Measurements from ENCODE around the gene PRKCD.

PRKCD gene

DNA sequence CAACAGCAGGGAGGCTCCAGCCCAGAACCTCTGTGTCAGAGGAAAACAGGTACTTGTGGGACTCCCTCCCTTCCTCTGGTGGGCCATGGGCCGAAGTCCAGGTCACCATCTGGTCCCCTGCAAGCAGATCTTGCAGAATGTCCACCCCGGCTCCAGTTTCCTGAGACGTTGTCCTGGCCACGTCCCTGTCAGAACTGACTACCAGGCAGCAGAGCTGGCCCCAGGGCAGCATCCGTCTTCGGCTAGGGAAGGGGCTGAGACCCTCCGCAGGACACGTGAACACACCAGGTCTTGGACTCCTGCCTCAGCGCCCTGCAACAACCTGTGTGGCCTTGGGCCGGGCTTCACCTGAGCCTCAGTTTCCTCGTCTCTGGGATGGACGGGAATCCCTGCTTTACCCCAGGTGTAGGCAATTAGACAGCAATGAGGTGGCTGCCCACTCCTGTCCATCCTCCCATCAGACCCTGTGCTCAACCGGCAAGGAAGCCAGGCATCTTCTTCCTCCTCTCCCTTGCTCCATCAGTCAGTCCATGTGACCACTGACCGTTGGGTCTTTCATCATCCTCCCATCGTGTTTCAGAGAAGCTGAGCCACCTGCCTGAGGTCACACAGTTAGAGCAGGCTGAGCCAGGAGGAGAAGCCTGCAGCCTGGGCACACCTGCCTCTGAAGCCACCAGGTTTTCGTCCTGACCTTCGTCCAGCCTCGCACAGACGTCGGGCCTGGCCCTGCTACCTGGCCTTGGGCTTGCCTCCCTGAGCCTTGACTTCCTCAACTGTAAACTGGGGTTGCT is 8.9 kb upstream of the PRKCD start (continued):
- TF ChIP-seq, protein P1, sequence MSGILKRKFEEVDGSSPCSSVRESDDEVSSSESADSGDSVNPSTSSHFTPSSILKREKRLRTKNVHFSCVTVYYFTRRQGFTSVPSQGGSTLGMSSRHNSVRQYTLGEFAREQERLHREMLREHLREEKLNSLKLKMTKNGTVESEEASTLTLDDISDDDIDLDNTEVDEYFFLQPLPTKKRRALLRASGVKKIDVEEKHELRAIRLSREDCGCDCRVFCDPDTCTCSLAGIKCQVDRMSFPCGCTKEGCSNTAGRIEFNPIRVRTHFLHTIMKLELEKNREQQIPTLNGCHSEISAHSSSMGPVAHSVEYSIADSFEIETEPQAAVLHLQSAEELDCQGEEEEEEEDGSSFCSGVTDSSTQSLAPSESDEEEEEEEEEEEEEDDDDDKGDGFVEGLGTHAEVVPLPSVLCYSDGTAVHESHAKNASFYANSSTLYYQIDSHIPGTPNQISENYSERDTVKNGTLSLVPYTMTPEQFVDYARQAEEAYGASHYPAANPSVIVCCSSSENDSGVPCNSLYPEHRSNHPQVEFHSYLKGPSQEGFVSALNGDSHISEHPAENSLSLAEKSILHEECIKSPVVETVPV (CRISPR knock-in tag; IDR thresholded peaks at IDR 0.05), result no peak
- TF ChIP-seq ZNF70 (CRISPR knock-in tag; IDR thresholded peaks at IDR 0.05), result no peak

DNA sequence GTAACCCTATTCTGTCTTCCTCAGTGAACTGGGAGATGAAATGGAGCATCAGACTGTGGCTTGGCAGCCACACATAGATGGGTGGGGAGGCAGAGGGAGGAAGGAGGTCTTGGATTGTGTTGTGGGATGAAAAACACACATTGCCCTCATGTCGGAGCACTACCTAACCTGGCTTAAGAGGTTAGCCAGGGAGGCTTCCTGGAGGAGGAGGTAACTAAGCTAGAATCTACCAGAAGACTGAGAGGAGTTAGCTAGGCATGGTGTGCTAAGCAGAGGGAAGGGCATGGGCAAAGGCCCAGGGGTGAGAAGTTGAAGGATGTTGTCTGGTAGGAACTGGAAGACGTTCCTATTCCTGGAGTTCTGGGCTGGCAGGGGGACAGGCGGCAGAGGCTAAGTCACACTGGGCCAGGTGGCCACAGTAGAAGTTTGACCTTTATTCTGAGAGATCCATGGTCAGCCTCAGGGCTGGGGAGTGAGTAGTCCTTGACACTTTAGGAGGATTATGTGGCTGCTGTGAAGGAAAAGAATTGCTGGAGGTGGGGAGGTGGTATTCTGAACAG is 7.7 kb upstream of the PRKCD start:
- ATAC-seq, result no peak
- TF ChIP-seq OSR1 (CRISPR knock-in tag; IDR thresholded peaks at IDR 0.05) (no peak), PPARA (CRISPR knock-in tag; IDR thresholded peaks at IDR 0.05; ENCODE audit: borderline replicate concordance) (no peak), GLIS3 (CRISPR knock-in tag; IDR thresholded peaks at IDR 0.05) (no peak), CSDC2 (CRISPR knock-in tag; IDR thresholded peaks at IDR 0.05) (no peak), ZNF565 (CRISPR knock-in tag; conservative IDR thresholded peaks at IDR 0.05; ENCODE audit: low read depth) (no peak)
- TF ChIP-seq, protein P2, sequence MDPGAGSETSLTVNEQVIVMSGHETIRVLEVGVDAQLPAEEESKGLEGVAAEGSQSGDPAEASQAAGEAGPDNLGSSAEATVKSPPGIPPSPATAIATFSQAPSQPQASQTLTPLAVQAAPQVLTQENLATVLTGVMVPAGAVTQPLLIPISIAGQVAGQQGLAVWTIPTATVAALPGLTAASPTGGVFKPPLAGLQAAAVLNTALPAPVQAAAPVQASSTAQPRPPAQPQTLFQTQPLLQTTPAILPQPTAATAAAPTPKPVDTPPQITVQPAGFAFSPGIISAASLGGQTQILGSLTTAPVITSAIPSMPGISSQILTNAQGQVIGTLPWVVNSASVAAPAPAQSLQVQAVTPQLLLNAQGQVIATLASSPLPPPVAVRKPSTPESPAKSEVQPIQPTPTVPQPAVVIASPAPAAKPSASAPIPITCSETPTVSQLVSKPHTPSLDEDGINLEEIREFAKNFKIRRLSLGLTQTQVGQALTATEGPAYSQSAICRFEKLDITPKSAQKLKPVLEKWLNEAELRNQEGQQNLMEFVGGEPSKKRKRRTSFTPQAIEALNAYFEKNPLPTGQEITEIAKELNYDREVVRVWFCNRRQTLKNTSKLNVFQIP (CRISPR knock-in tag; IDR thresholded peaks at IDR 0.05; ENCODE audit: borderline replicate concordance, low read depth), result no peak
- TF ChIP-seq, protein P3, sequence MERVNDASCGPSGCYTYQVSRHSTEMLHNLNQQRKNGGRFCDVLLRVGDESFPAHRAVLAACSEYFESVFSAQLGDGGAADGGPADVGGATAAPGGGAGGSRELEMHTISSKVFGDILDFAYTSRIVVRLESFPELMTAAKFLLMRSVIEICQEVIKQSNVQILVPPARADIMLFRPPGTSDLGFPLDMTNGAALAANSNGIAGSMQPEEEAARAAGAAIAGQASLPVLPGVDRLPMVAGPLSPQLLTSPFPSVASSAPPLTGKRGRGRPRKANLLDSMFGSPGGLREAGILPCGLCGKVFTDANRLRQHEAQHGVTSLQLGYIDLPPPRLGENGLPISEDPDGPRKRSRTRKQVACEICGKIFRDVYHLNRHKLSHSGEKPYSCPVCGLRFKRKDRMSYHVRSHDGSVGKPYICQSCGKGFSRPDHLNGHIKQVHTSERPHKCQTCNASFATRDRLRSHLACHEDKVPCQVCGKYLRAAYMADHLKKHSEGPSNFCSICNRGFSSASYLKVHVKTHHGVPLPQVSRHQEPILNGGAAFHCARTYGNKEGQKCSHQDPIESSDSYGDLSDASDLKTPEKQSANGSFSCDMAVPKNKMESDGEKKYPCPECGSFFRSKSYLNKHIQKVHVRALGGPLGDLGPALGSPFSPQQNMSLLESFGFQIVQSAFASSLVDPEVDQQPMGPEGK (CRISPR knock-in tag; IDR thresholded peaks at IDR 0.05; ENCODE audit: borderline replicate concordance), result no peak

GRCh38 chr3:53153980-53154379 is 7.0 kb upstream of the PRKCD start:
- TF ChIP-seq ESRRG (CRISPR knock-in tag; IDR thresholded peaks at IDR 0.05) (no peak), GLIS3 (CRISPR knock-in tag; IDR thresholded peaks at IDR 0.05) (no peak), CSDC2 (CRISPR knock-in tag; IDR thresholded peaks at IDR 0.05) (no peak), ARNTL (CRISPR knock-in tag; IDR thresholded peaks at IDR 0.05; ENCODE audit: borderline replicate concordance, low read depth) (no peak), ISL1 (CRISPR knock-in tag; IDR thresholded peaks at IDR 0.05) (no peak), TCF4 (CRISPR knock-in tag; IDR thresholded peaks at IDR 0.05; ENCODE audit: borderline replicate concordance) (no peak), TSHZ2 (CRISPR knock-in tag; IDR thresholded peaks at IDR 0.05) (no peak), ZFP3 (CRISPR knock-in tag; IDR thresholded peaks at IDR 0.05) (no peak), RARB (CRISPR knock-in tag; IDR thresholded peaks at IDR 0.05) (no peak), SNAI2 (CRISPR knock-in tag; IDR thresholded peaks at IDR 0.05) (no peak), OSR1 (CRISPR knock-in tag; IDR thresholded peaks at IDR 0.05) (no peak), PPARA (CRISPR knock-in tag; IDR thresholded peaks at IDR 0.05; ENCODE audit: borderline replicate concordance) (no peak), ZNF70 (CRISPR knock-in tag; IDR thresholded peaks at IDR 0.05) (no peak), ZNF8 (CRISPR knock-in tag; IDR thresholded peaks at IDR 0.05) (no peak), ZNF565 (CRISPR knock-in tag; conservative IDR thresholded peaks at IDR 0.05; ENCODE audit: low read depth) (no peak), ZC3H10 (CRISPR knock-in tag; IDR thresholded peaks at IDR 0.05) (no peak)
- TF ChIP-seq, protein P3 (CRISPR knock-in tag; IDR thresholded peaks at IDR 0.05; ENCODE audit: borderline replicate concordance), result no peak
- TF ChIP-seq, protein P4, sequence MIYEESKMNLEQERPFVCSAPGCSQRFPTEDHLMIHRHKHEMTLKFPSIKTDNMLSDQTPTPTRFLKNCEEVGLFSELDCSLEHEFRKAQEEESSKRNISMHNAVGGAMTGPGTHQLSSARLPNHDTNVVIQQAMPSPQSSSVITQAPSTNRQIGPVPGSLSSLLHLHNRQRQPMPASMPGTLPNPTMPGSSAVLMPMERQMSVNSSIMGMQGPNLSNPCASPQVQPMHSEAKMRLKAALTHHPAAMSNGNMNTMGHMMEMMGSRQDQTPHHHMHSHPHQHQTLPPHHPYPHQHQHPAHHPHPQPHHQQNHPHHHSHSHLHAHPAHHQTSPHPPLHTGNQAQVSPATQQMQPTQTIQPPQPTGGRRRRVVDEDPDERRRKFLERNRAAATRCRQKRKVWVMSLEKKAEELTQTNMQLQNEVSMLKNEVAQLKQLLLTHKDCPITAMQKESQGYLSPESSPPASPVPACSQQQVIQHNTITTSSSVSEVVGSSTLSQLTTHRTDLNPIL (CRISPR knock-in tag; IDR thresholded peaks at IDR 0.05; ENCODE audit: low read depth), result no peak
- TF ChIP-seq, protein P2 (CRISPR knock-in tag; IDR thresholded peaks at IDR 0.05; ENCODE audit: borderline replicate concordance, low read depth), result no peak
- no peak for ATAC-seq

All from SK-N-SH treated with all-trans-retinoic acid at 6 μM for 48 hours (cell line).